GM21737 (cell line): ENCODE results near the gene ZG16.

ENCODE experiments used
- ATAC-seq: cut with Tn5 transposase; IDR thresholded peaks from one replicate; pipeline ENCODE4 v1.9.1; 2021; ENCODE audit warnings: mild to moderate bottlenecking, moderate library complexity; ENCODE audit not compliant: unreplicated experiment

The ZG16 gene

DNA sequence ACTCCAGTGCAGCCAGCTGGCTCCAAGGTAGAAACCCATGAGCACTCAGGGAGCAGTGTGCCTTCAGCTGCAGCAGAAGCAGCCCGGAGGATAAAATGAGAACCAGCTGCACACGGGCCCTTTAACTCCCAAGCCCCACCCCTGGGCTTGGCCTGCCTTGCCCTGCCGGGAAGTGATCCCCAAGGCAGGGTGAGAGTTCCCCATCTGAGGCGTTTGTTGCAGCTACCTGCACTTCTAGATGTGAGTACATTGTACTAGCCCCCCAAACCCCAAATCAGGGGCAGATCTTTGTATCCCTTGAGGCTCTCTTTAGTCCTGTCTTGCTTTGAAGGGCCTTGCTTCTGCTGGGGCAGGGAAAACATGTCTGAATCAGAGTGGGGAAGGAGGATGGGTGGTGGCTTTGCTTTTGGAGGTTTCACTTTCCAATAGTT, 42.2 kb downstream of the ZG16 start, which contains the start of gene MVP:
MVP (plus strand) TSS at position 192 of the 431 bp plus-strand sequence. CDS start 10,088 bp downstream, outside the sequence.
- no peak for ATAC-seq

- ATAC-seq: peak; percentile 43
Observed at GRCh38 chr16:29820730-29821642, 42.9 kb downstream of the ZG16 start.

GRCh38 chr16:29821643-29822115, 43.6 kb downstream of the ZG16 start:
- no peak for ATAC-seq

DNA sequence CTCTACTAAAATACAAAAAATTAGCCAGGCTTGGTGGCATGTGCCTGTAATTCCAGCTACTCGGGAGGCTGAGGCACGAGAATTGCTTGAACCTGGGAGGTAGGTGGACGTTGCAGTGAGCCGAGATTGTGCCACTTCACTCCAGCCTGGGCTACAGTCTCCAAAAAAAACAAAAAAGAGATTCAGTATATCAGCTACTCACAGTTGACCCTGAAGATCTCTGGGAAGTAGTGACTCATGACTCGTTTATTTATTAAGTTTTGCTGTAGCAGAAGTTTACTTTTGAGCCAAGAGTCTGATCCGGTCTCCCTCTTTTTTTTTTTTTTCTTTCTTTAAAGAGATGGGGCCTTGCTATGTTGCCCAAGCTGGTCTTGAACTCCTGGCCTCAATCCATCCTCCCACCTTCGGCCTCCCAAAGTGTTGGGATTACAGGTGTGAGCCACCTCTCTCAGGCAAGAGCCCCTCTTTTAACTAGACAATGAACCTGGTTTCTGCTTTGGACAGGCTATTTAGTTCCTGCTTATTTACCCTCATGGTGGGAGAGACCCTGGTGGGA, 46.6 kb downstream of the ZG16 start:
- ATAC-seq: no peak

- no peak for ATAC-seq
Observed at GRCh38 chr16:29825145-29826044, 47.3 kb downstream of the ZG16 start.

DNA sequence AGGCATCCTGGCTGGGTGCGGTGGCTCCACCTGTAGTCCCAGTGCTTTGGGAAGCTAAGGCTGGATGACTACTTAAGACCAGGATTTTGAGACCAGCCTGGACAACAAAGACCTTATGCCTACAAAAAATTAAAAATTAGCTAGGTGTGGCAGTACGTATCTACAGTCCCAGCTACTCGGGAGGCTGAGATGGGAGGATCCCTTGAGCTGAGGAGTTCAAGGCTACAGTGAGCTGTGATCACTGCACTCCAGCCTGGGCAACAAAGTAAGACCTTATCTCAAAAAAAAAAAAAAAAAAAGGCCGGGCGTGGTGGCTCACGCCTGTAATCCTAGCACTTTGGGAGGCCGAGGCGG, 48.3 kb downstream of the ZG16 start:
- ATAC-seq: no peak

DNA sequence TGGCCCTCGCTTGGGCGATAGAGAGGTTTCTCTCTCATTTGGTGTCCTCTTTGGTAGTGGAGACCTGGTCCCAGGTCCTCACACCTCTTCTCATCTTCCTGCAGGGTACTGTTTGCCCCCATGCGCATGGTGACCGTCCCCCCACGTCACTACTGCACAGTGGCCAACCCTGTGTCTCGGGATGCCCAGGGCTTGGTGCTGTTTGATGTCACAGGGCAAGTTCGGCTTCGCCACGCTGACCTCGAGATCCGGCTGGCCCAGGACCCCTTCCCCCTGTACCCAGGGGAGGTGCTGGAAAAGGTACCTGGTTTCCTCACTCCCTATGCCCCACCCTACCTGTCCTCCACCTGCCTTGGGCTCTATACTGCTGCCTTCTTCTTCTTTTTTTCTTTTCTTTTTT, 52.7 kb downstream of the ZG16 start:
- no peak for ATAC-seq

DNA sequence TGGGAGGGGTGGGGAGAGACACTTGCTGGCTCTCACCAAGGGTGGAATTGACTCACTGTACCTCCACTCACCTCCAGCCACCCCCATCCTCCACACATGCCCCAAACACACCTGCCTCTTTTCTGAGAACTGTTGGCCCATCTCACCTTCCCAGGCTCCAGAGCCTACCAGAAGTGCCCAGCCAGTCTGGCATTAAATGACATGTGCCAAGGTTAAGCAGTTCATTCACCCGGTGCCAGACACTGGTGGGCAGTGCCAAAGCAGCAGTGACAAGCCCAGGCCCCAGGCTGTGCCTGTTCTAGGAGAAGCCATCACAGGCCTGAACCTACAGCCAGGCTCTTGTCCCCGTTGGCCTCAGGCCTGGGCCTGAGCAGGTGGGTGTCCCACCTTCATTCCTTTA, 53.4 kb downstream of the ZG16 start:
- no peak for ATAC-seq
